Upper lobe of left lung (tissue), 6 donors: Measurements from ENCODE around the gene USP47. TPM values are rescaled to one million over a fixed set of nuclear protein-coding genes. Genes with fewer than 3 reads are reported as not detected.

Experiments
- ATAC-seq, 2 donors: fragments of 200-7000 bp; cut with Tn5 transposase; one replicate each; pipeline ENCODE4 v1.9.1; 2022; ENCODE audit warnings: mild to moderate bottlenecking in 2 of 2, moderate library complexity in 2 of 2; ENCODE audit not compliant: low FRiP score in 2 of 2
- DNase-seq, 2 donors: peaks; one replicate each; pipeline ENCODE4 v3.0.0-alpha.2; 2019 to 2020
- H3K27ac ChIP-seq, 4 donors: fragments of 200-600 bp; sonication (generic); one replicate each; pipeline ENCODE4 v1.5.1; 2016 to 2019
- H3K27me3 ChIP-seq, 4 donors: fragments of 200-600 bp; sonication (generic); one replicate each; pipeline ENCODE4 v1.5.1; 2017 to 2019
- H3K36me3 ChIP-seq, 4 donors: fragments of 200-600 bp; sonication (generic); one replicate each; pipeline ENCODE4 v1.5.1; 2016 to 2019
- H3K4me1 ChIP-seq, 4 donors: fragments of 200-600 bp; sonication (generic); one replicate each; pipeline ENCODE4 v1.5.1; 2018 to 2019
- H3K4me3 ChIP-seq, 4 donors: fragments of 200-600 bp; sonication (generic); one replicate each; pipeline ENCODE4 v1.5.1; 2017 to 2019; ENCODE audit warnings: mild to moderate bottlenecking in 2 of 4, moderate library complexity in 1 of 4
- H3K9me3 ChIP-seq, 4 donors: fragments of 200-600 bp; sonication (generic); one replicate each; pipeline ENCODE4 v1.5.1; 2018 to 2019
- EP300 ChIP-seq, 4 donors: sonication (generic); formaldehyde crosslinking; IDR thresholded peaks; one replicate each; pipeline ENCODE4 v1.5.1; 2017; ENCODE audit warnings: antibody characterized with exemption in 4 of 4, control low read depth in 2 of 4
- POLR2A ChIP-seq, 4 donors: fragments of 450-650 bp; IDR thresholded peaks; one replicate each; pipeline ENCODE4 v1.5.1; 2016 to 2017; ENCODE audit warnings: antibody characterized with exemption in 4 of 4, mild to moderate bottlenecking in 2 of 4
- POLR2AphosphoS5 ChIP-seq, 2 donors: sonication (generic); formaldehyde crosslinking; IDR thresholded peaks; one replicate each; pipeline ENCODE4 v1.5.1; 2017; ENCODE audit warnings: antibody characterized with exemption in 2 of 2
- WGBS, 2 donors: methylation state at CpG; one replicate each; pipeline ENCODE4 v1.1.5; 2017 to 2018; 5-methylcytosine and 5-hydroxymethylcytosine counted together
- total RNA-seq, 6 donors: library from RNA; depleted of rRNA in 4 of 6; stranded (reverse); fragments of >200 nt in 4 of 6; gene quantifications; one replicate each; pipeline versions ENCODE4 v1.1.0 to v1.2.1, GENCODE V29; 2016 to 2021
- TF ChIP-seq, protein P1 (sequence below), 6 experiments: fragments of 450-650 bp in 4 of 6; fragments of 200-600 bp in 2 of 6; sonication (generic) in 2 of 6; IDR thresholded peaks; one replicate each; pipeline ENCODE4 v1.5.1; 2016 to 2019; ENCODE audit warnings: antibody characterized with exemption in 6 of 6
- donor health status: DM: no; HTN: no; CAD: no; lungs with moderate emphysema.
- donor health status: DM: no; HTN: yes; CAD: no; lungs with severe emphysema.

The USP47 gene
- total RNA-seq, 6 donors from 2014 or later = 32.4 to 132 (median 79.0) TPM

DNA sequence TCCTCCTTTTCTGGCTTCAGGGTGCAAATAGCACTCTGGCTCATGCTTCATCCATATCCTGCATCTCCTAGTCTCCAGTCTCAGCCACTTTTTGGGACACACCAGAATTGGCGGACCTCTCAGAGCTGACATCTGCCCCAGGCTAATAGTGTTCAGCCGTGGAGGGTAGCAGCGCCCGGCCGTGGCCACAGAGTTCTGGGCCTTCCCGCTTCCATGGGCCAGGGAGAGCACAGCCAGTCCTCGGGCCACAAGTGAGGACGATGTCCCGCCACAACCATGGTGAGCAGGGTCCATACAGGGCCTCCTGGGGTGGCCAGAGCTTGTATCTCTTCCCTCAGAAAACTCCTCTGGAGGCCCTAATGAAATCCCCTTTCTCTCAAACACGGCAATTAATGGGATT is 140.7 kb downstream of the USP47 start:
- no peak for ATAC-seq
- H3K9me3 ChIP-seq = no peaks in the 10 kb centered on the region
- H3K27me3 ChIP-seq = no peaks in the 10 kb centered on the region
- peaks cover 18 to 49% (median 22%) of the 10 kb centered on the region in 4 donors for H3K4me1 ChIP-seq
- DNase-seq = peak in 1 of 2 donors; percentile 67
- WGBS, 2 donors = 90 to 93% methylated on average over 10 of the region's 10 CpGs
- no peaks in the 10 kb centered on the region for H3K36me3 ChIP-seq
- H3K27ac ChIP-seq = peak overlapping the region in 2 of 4 donors; percentile 3 to 11
- no peak overlapping the region for H3K4me3 ChIP-seq
- TF ChIP-seq POLR2A (IDR thresholded peaks at IDR 0.05) (no peak), POLR2AphosphoS5 (IDR thresholded peaks at IDR 0.05) (no peak), EP300 (IDR thresholded peaks at IDR 0.05) (no peak)
- TF ChIP-seq, protein P1, sequence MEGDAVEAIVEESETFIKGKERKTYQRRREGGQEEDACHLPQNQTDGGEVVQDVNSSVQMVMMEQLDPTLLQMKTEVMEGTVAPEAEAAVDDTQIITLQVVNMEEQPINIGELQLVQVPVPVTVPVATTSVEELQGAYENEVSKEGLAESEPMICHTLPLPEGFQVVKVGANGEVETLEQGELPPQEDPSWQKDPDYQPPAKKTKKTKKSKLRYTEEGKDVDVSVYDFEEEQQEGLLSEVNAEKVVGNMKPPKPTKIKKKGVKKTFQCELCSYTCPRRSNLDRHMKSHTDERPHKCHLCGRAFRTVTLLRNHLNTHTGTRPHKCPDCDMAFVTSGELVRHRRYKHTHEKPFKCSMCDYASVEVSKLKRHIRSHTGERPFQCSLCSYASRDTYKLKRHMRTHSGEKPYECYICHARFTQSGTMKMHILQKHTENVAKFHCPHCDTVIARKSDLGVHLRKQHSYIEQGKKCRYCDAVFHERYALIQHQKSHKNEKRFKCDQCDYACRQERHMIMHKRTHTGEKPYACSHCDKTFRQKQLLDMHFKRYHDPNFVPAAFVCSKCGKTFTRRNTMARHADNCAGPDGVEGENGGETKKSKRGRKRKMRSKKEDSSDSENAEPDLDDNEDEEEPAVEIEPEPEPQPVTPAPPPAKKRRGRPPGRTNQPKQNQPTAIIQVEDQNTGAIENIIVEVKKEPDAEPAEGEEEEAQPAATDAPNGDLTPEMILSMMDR (IDR thresholded peaks at IDR 0.05) = no peak

DNA sequence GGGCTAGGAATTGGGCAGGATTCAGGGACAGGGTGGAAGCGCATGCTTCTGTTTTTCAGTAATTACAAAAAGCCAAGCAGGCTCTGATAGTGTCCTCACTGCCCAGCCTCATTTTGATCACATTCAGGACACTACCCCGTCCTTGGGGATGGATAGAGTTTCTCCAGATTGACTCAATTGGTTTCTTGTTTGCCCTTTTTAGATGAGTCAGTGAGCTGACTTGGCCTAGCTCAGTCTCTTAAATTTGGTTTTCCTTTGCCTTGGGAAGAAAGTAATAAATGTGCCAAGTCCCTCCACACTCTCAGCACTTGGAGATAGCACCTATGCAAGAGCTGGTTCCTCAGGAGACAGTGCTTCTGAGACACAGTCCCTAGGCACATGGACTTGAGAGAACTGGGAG is 141.2 kb downstream of the USP47 start:
- H3K4me1 ChIP-seq = peaks cover 15 to 49% (median 18%) of the 10 kb centered on the region in 4 donors
- no peak overlapping the region for H3K27ac ChIP-seq
- H3K4me3 ChIP-seq = no peak overlapping the region
- WGBS, 2 donors = 81 to 85% methylated on average over 2 of the region's 2 CpGs
- H3K9me3 ChIP-seq = no peaks in the 10 kb centered on the region
- no peak for DNase-seq
- TF ChIP-seq POLR2A (IDR thresholded peaks at IDR 0.05) (no peak), EP300 (IDR thresholded peaks at IDR 0.05) (no peak), POLR2AphosphoS5 (IDR thresholded peaks at IDR 0.05) (no peak)
- no peaks in the 10 kb centered on the region for H3K27me3 ChIP-seq
- no peaks in the 10 kb centered on the region for H3K36me3 ChIP-seq
- peak in 1 of 2 donors; percentile 63 for ATAC-seq

DNA sequence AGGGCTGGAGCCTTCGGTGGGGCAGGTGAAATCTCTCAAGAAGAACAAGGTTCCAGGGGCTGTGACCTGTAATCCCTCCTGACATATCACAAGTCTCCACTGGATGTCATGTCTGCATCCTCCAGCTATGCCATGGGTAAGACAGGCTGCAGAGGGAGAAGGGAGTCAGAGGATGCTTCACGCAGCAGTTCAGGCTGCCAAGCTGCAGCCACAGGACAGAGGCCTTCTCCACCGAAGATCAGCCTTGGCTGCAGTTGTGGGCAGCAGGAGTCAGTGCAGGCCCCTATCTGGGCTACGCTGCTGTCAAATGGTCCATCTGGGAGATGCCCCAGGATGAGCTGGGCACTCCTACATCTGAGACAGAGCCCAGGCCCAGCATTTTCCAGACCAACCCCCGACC is 141.7 kb downstream of the USP47 start:
- WGBS, 2 donors = 67 to 100% methylated on average over 2 to 5 of the region's 5 CpGs
- Histone ChIP-seq H3K27me3 (no peaks in the 10 kb centered on the region), H3K4me3 (no peak overlapping the region), H3K4me1 (peaks cover 18 to 49% (median 18%) of the 10 kb centered on the region in 4 donors), H3K36me3 (no peaks in the 10 kb centered on the region), H3K27ac (no peak overlapping the region), H3K9me3 (no peaks in the 10 kb centered on the region)
- no peak for ATAC-seq
- DNase-seq = no peak
- TF ChIP-seq, protein P1 (IDR thresholded peaks at IDR 0.05) = no peak
- no peak for TF ChIP-seq EP300 (IDR thresholded peaks at IDR 0.05)
- TF ChIP-seq POLR2A (IDR thresholded peaks at IDR 0.05) = no peak
- no peak for TF ChIP-seq POLR2AphosphoS5 (IDR thresholded peaks at IDR 0.05)

DNA sequence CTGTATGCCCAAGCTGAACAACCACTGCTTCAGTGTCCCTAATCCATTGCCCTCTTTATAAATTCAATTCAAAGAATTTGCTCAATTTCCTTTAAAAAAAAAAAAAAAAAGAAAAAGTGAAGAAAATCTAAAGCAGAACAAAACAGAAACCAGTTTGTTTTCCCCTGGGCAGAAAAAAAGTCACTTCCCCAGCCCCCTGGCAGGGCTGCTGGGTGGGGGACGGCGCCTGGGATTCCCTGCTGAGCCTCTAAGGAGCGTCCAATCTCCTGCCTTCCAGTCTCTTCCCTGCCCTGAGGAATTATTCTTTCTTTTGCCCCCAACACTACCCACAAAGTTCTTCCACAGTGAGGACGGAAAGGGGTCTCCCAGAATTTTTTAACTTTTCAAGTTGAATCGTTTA is 142.8 kb downstream of the USP47 start:
- H3K36me3 ChIP-seq = no peaks in the 10 kb centered on the region
- no peak overlapping the region for H3K4me3 ChIP-seq
- H3K27me3 ChIP-seq = no peaks in the 10 kb centered on the region
- DNase-seq = no peak
- no peak for TF ChIP-seq POLR2AphosphoS5 (IDR thresholded peaks at IDR 0.05)
- TF ChIP-seq, protein P1 (IDR thresholded peaks at IDR 0.05) = no peak
- no peak for TF ChIP-seq POLR2A (IDR thresholded peaks at IDR 0.05)
- no peak for TF ChIP-seq EP300 (IDR thresholded peaks at IDR 0.05)
- ATAC-seq = no peak
- H3K4me1 ChIP-seq = peaks cover 11 to 42% (median 12%) of the 10 kb centered on the region in 4 donors
- peak overlapping the region in 2 of 4 donors; percentile 52 to 62 for H3K27ac ChIP-seq
- no peaks in the 10 kb centered on the region for H3K9me3 ChIP-seq
- 60 to 77% methylated on average over 5 of the region's 5 CpGs for WGBS, 2 donors

DNA sequence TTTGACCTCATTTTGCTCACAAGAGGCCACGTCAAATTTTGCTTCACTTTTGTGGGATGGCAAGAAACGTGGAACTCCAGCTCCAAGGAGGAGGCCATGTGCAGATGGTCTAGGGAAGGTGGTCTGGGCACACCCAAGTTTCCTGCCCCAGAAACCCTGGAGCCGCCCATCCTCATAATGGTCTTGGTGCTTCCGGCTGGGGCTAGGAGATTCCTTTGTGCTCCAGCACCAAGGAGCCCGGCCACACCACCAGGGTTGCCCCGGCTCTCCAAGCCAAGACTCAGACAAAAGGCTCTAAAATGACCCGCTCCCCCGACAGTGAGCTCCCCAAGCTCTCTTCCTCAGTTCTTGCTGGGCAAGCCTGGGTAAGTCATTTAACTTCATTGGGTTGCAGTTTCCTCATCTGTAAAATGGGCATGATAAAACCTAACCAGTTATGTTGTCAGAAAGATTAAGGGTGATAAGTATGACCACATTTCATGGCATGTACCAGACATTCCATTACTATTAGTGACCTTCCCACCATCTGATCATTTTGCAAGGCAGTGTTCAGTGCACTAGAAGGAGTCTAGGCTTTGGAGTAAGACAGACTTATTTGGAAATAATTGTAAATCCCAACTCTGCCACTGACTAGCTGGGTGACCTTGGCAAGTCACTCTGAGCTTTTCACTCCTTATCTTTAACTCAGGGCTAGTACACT is 143.4 kb downstream of the USP47 start:
- Histone ChIP-seq H3K36me3 (no peaks in the 10 kb centered on the region), H3K4me1 (peaks cover 7 to 36% (median 9%) of the 10 kb centered on the region in 4 donors), H3K27me3 (no peaks in the 10 kb centered on the region), H3K9me3 (no peaks in the 10 kb centered on the region), H3K27ac (peak overlapping the region in 2 of 4 donors; percentile 52 to 62), H3K4me3 (no peak overlapping the region)
- 87 to 90% methylated on average over 6 to 8 of the region's 8 CpGs for WGBS, 2 donors
- DNase-seq = no peak
- peak in 1 of 2 donors; percentile 28 for ATAC-seq
- TF ChIP-seq POLR2A (IDR thresholded peaks at IDR 0.05) (no peak), EP300 (IDR thresholded peaks at IDR 0.05) (no peak), POLR2AphosphoS5 (IDR thresholded peaks at IDR 0.05) (no peak)
- TF ChIP-seq, protein P1 (IDR thresholded peaks at IDR 0.05) = no peak
